ENCODE measurements around the gene GPN1.
"Not testable (repeated sequence)": the region's sequence is repeated elsewhere in the genome, so short reads cannot be mapped to it uniquely, and the experiment has no call there.

The GPN1 gene

DNA sequence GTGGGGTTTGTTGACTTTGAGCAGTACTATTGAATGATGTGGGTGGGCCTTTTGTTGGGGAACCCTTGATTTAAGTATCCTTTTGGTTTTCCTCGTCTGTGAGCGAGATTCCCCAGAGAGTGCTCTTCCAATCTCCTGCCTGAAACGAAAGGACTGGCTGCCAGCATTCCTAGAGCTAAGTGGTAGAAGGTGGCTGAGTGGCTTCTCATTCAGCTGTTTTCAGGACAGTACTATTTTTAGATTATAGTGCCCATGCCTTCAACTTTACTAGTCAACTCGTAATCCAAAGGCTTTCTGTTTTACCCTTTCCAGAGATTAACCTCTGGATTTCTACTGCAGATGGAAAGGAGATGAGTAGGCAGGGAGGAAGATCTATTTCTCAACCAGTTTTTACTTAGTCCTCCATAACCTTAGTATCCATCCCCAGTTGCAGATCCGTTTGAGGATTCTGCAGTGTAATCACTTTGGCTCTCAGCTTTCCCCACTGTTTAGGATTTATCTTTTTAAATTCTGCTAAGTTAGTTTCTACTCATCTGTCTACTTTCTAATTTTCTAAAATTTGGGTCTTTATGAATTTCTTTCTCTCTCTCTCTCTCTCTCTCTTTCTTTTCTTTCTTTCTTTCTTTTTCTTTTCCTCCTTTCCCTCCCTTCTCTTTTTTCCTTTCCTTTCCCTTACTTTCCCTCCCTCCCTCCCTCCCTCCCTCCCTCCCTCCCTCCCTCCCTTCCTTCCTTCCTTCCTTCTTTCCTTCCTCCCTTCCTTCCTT, 44.1 kb downstream of the GPN1 start:
- no peak for DNase-seq (ENCODE audit: low spot score)

DNA sequence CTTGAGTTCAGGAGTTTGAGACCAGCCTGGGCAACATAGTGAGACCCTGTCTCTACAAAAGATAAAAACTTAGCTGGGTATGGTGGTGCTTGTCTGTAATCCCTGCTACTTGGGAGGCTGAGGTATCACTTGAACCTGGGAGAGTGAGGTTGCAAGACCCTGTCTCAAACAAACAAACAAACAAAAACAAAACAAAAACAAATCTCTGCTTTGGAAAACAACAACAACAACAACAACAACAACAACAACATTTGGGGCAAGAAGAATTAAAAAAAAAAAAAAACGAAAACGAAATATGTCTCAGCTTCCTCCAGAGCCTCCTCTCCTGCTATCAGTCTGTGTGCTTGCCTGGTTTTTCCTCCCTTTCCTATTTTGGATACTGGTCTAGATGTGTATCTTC, 51.7 kb downstream of the GPN1 start:
- DNase-seq (ENCODE audit: low spot score) = no peak

DNA sequence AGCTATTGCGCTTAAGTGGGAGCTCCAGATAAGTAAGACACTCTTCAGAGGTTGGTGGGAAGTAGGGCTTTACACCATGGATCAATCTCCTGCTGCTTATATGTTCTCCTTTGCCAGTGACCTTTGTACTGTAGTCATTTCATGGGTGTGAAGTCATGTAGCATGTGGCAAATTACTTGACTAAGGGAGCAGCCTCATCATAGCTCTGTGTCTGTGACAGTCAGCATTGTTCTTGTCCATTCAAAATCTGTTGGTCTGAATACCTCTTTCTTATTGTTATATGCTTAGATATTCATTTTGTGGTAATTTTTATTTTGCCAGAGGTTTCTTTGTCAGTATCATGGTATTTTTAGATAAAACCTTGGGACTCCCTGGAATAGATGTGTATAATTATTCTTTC, 53.0 kb downstream of the GPN1 start:
- DNase-seq (ENCODE audit: low spot score) = no peak

DNA sequence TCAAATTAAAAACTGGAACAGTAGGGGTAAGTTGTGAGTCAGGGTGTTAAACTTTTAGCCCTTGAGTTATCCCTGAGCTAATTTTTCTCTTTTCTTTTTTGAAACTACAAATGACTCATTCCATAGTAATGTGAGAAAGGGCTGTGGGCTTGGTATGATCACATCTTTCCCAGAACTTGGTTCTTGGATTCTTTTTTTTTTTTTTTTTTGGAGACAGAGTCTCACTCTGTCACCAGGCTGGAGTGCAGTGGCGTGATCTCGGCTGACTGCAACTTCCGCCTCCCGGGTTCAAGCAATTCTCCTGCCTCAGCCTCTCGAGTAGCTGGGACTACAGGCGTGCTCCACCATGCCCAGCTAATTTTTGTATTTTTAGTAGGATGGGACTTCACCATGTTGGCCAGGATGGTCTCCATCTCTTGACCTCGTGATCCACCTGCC, 53.5 kb downstream of the GPN1 start:
- DNase-seq (ENCODE audit: low spot score) = not testable (repeated sequence)

DNA sequence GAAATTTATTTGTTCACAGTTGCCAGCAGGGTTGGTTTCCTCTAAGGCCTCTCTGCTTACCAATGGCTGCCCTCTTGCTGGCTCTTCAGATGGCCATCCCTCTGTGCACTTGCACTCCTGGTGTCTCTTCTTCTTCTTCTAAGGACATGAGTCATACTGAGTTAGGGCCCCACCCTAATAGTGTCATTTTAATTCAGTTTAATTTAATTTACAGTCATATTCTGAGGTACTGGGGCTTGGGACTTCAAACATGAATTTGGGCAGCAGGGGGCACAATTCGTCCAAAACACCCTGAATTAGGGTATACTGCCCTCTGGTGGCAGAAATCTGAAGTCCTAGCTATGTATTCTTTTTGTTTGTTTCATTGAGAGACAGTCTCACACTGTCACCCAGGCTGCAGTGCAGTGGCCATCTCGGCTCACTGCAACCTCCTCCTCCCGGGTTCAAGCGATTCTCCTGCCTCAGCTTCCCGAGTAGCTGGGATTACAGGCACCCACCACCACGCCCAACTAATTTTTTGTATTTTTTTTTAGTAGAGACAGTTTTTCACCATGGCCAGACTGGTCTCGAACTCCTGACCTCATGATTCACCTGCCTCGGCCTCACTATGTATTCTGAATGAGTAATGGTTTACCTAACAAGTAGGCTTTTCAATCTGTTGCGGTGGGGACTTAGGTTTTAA, 54.7 kb downstream of the GPN1 start:
- DNase-seq (ENCODE audit: low spot score) = peak; percentile 93

DNA sequence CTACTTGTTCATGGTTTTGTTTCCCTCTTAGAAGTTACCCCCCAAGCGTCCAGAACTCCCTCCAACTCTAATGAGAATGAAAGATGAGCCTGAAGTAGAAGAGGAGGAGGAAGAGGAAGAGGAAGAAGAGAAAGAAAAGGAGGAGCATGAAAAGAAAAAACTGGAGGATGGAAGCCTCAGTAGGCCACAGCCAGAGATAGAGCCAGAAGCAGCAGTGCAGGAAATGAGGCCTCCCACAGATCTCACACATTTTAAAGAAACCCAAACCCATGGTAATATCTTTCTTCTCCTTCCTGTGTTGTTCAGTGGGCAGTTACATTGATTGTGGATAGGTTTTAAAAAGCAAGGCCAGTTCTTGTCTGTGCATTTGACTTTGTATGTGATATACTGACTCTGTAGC, 56.2 kb downstream of the GPN1 start:
- DNase-seq (ENCODE audit: low spot score) = not testable (repeated sequence)

DNA sequence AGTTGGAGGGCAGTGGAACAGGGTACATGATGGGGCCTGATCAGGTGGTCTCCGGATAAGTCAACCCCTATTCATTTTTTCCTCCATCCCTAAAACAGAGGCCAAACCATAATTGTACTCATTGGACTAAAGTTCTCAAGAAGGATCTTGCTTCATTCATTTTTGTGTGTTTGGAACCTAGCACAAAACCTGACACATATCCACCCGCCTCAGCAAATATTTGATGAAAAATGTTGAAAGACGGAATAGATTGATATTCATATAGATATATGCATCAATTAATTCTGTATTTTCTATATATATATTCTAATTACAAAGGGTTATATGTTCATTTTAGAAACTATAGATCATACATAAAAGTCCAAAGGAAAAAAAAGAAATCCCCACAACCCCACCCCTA, 56.7 kb downstream of the GPN1 start:
- DNase-seq (ENCODE audit: low spot score) = no peak

DNA sequence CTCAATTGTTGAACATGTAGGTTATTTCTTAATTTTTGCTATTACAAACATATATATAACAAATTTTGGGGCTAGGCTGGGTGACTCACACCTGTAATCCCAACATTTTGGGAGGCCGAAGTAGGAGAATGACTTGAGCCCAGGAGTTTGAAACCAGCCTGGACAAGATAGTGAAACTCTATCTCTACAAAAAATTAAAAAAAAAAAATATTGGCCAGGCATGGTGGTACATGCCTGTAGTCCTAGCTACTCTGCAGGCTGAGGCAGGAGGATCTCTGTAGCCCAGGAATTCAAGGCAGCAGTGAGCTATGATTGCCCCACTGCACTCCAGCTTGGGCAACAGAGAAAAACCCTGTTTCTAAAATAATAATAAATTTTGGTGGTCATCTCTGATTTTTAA, 58.4 kb downstream of the GPN1 start:
- no peak for DNase-seq (ENCODE audit: low spot score)

DNA sequence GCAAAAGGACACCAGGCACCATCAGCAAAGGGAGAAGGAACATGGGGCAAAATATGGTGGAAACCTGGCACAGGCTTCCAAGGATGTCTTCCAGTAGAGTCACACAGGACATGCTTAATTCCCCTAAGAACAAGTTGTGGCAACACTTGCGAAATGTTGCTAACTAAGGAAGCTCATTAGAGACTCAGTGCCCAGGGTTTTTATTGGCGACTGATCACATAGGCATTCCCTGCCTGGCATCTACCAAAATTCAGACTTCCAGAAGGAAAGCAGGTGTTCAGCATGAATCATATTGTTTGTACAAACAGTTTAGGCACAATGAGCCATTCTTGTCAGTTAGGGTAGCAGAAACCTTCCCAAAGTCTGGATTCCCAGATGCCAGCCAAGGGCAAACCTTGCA, 60.6 kb downstream of the GPN1 start:
- DNase-seq (ENCODE audit: low spot score) = no peak

DNA sequence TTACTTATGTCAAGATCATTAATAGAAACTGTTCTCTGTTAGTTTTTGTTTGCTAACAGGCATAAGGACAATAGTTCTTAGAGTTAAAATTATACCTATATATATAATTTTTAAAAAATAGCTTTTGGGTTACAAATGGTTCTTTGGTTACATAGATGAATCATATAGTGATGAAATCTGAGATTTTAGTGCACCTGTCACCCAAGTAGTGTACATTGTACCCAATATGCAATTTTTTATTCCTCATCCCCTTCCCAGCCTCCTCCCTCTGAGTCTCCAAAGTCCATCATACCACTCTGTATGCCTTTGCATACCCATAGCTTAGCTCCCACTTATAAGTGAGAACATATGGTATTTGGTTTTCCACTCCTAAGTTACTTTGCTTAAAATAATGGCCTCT, 61.2 kb downstream of the GPN1 start:
- no peak for DNase-seq (ENCODE audit: low spot score)

DNA sequence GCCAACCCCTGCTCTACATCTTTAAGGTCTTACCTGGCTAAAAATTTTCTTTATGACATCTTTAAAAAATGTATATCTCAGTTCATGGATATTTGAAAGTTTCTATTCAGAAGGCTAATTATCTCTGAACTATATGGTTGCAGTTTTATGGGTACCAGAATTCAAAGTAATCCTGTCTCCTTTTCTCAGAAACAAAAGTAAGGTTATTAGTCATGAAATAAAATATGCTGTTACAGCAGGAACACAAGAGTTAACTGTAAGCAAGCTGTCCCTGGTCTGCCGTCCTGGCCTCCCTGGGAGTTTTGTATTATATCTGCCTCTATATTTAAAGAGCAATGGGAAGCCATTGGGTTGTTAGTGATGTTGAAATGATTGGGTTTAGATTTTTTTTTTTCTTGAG, 68.8 kb downstream of the GPN1 start:
- no peak for DNase-seq (ENCODE audit: low spot score)
